Islet precursor cell (in vitro differentiated cells): ENCODE results near the gene PITPNM1.
A peak's percentile ranks its signal among the peaks of the same experiment; 100 is the strongest.
"Not testable (repeated sequence)": the region's sequence is repeated elsewhere in the genome, so short reads cannot be mapped to it uniquely, and the experiment has no call there.

Source experiments
- DNase-seq: peaks from one replicate; pipeline ENCODE4 v3.0.0-alpha.2; 2018

The PITPNM1 gene

DNA sequence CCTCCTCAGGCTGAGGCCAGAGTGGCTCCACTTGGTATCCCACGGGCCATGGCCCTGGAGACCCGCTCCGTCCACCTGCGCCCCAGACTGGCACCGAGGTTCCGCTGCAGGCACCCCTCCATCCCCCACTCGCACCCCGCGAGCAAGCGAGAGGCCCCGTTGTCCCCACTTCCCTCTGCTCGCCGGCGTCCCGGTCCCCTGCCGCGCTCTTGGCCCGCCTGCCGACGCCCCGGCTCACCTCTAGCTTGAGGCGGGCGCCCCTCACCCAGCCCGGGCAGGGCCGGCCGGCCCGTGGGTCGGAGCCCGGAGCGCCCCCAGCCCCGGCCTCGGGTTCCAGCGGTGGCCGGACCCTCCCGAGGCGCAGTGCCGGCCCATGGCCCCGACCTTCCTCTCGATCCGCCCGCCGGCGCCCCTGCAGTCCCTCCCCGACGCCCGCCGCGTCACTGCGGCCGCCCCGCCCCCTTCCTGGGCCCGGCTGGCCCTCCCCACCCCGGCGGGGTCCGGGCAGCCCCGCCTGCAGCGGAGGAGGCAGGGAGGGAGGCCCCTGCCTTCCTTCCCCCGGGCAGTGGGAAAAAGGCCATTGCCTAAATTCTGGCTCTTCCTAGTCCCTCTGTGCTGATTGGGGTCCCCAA is at the start of gene PITPNM1:
PITPNM1 (minus strand) TSS at position 414 of the 632 bp plus-strand sequence. CDS start 1,183 bp downstream, outside the sequence.
- DNase-seq: peak; percentile 87

DNA sequence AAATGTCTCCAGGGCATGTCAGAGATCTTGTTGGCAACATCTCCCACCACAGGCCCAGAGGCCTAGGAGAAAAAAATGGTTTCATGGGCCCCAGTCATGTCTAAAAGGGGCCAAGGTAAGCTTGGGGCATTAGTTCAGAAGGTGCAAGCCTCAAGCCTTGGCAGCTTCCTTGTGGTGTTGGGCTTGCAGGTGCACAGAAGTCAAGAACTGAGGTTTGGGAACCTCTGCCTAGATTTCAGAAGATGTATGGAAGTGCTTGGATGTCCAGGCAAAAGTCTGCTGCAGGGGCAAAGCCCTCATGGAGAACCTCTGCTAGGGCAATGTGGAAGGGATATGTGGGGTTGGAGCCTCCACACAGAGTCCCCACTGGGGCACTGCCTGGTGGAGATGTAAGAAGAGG is 46.5 kb upstream of the PITPNM1 start:
- not testable (repeated sequence) for DNase-seq

DNA sequence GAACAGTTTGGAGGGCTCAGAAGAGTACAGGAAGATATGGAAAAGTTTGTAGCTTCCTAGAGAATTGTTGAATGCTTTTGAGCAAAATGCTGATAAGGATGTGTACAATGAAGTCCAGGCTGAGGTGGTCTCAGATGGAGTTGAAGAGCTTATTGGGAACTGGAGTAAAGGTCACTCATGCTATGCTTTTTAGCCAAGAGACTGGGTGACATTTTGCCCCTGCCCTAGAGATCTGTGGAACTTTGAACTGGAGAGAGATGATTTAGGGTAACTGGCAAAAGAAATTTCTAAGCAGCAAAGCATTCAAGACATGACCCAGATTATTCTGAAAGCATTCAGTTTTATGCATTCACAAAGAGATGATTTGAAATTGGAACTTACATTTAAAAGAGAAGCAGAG is 46.0 kb upstream of the PITPNM1 start:
- DNase-seq: no peak

DNA sequence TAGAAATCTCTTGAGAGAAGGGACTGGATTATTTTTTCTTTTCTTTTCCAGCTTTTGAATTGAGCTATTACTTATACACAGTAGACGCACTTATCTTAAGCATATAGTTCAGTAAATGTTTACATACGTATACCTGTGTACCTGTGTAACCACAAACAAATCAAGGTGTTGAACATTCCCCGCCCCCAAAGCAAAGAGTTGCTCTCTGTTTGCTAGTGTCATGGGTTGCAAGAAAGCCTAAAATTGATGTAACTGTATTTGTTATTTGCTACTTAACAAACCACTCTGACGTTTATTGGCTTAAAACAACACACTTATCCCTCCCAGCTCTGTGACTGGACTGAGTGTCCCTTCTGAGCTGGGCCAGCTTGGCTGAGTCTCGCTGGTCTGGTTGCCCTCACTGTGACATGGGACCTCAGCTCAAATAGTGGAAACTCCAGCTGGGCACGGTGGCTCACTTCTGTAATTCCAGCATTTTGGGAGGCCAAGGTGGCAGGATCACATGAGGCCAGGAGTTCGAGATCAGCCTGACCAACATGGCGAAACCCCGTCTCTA is 43.5 kb upstream of the PITPNM1 start:
- no peak for DNase-seq

DNA sequence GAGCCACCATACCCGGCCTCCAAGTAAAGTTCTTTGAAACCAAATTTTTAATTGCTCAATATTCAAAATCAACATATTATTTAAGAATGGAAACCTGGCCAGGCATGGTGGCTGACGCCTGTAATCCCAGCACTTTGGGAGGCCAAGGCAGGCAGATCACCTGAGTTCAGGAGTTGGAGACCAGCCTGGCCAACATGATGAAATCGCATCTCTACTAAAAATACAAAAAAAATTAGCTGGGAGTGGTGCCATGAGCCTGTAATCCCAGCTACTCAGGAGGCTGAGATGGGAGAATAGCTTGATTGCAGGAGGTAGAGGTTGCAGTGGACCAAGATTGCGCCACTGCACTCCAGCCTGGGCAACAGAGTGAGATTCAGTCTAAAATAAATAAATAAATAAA is 42.9 kb upstream of the PITPNM1 start:
- not testable (repeated sequence) for DNase-seq

DNA sequence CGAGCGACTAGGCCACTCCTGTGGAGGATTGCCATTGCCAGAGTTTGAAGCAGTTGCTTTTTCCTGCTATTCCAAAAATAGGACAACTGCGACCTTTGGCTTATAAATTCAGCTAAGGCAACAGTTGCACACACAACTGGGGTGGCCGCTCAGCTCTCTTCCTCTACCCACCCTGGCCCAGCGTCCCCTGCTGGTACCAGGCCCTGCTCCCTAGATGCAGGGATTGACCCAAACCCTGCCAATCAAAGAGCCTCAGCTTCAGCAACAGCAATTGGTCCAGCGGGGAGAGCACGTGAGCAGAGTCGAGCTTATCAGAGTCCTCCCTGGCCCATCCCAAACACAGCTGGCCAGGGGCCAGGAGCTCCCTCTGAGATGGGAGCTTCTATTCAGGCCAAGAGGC is 40.1 kb upstream of the PITPNM1 start:
- DNase-seq: no peak

DNA sequence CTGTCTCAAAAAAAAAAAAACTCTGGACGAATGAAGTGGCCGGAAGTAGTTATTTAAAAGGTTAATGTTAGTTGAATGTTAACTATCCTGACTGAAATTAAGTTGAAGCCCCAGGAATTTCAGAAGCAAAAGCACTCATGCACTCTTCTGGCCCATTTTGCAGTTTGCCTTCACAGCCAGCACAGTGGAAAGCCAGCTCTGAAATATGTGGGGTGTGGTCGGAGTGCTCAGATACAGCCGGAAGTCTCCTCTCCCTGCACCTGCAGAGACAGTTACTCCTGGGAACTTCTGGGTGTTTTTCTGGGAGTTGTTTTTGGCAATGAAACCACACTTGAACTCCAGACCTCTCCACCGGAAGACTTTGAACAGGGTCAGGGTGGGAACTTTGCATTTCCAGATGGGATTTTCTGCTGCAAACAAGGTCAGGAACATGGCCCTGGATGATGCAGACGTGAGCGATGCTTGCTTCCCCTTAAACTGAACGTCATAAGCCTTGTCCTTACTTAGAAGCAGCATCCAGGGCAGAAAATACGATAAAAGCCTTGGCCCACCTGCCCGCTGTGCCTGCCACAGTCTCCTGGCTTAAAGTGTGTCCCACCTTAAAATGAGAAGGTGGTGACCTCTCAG is 39.6 kb upstream of the PITPNM1 start:
- no peak for DNase-seq

DNA sequence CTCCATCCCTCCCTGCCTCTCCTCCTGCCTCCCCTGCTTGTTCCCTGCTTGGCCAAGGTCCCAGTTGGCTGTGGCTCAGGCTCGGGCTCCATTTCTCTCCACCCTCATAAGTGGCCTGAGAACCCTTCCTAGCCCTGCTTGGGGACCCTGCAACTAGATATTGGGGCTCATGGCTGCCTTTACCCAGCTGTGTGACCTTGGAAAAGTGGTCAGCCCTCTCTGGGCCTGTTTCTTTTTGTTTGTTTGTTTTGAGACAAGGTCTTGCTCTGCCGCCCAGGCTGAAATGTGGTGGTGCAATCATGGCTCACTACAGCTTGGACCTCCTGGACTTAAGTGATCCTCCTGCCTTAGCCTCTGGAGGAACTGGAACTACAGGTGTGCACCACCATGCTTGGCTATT is 38.4 kb upstream of the PITPNM1 start:
- DNase-seq: no peak

DNA sequence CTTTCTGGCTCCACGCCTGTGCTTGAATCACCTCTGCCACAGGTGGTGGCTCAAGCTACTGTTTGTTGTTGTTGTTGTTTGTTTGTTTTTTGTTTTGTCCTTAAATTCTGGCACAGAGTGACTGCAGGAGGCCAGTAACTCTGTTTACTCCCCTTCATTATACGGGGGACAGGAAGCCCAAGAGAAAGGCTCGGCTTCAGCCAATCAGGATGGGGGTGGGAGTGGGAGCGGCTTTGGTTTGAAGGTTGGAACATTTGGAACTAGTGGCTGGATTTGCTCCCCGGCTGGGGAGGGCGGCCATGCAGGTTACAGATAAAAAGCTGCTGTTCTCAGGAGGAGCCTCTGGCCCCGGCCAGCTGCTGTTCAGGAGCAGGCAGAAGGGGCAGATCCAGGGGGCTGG is 37.8 kb upstream of the PITPNM1 start:
- no peak for DNase-seq

DNA sequence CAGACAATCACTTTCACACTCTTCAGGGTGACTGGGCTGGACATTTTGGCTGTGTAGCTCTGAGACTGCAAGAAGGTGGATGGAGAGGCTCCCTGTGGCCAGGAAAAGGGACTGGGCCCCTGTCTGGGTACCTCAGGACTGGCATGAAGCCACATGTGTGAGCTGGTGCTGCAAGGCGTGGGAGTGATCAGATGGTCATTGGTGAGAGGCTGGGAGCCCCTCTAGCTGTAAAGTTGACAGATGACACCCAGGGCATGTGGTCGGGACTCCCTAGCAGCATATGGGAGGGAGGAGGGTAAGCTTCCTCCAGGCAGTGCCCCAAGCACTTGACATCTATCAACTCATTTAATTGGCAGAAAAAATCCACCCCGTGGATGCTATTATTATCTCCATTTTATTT is 37.0 kb upstream of the PITPNM1 start:
- no peak for DNase-seq

DNA sequence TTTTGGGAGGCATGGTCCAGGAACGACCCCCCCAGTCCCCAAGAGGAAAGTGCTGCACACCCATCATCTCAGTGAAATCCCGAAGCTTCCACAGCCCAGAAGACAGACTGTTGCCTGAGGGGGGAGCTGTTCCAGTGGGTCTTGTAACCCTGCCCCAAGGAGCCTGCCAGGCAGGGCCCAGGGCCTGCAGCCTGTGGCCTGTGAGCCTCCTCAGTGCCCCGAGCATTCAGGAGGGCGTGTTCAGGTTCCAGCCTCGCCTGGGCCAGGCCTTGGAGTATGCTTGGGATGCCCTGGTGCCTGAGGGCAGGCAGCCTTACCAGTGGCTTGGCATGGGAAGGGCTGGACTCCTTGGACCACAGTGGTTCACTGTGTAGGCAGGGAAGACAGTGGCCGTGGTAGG is 36.0 kb upstream of the PITPNM1 start:
- no peak for DNase-seq

DNA sequence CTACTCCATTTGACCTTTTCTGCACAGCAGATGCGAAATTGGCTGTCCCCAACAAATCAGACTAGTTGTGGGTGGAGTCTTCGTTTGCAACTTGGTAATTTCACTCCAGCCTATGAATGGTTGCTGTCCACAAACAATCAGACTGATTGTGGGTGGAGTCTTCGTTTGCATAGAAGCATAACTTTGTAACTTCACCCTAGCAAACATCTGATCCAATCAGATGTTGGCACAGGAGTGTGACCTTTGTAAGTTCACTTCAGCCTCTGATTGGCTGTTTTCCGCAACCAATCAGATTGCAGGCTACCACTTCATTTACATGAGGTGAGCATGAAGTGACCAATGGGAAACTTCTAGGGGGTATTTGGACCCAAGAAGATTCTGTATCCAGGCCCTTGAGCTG is 34.4 kb upstream of the PITPNM1 start:
- DNase-seq: no peak

DNA sequence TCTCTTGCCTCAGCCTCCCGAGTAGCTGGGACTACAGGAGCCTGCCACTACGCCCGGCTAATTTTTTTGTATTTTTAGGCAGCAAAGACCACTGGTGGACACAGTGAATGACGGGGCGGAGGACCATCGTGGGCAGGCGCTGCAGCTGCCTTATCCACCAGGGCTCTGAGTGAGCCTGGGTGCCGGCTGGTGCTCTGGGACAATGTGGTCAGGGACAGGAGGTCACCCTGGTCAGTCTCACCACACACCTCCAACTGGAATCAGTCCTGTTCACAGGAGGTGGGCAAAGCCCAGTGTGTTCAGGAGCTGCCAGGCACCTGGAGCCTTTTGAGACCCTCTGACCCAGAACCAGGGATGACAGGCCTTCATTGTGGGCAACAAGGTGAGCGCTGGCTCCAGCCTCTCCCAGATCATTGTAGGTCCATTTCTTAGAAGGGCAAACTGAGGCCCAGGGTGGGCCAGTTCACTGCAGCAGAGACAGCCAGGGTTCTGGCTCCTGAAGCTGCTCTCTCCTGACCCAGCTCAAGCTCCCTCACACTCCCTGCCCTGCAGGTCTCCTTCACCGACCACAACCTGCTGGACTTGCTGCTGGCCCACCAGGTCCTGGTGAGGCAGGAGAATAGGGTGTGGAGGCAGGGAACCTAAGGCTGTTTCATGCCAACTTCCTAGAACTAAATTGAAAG is 33.8 kb upstream of the PITPNM1 start:
- DNase-seq: no peak

DNA sequence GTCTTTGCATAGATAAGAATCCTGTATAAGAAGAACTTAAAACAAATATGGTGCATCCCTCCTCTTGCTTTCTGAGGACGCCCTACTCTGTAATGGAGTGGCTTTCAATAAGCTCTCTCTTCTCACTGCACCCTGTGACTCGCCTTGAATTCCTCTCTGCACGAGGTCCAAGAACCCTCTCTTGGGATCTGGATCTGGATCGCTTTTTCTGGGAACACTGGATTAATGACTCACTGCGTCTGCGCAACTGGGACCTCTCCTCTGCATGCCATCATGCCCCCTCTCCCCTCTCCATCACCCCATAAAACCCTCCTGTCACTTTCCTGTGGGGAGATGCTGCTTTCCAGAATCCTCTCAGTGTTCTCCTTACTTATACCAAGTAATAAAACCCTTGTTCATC is 33.1 kb upstream of the PITPNM1 start:
- no peak for DNase-seq

DNA sequence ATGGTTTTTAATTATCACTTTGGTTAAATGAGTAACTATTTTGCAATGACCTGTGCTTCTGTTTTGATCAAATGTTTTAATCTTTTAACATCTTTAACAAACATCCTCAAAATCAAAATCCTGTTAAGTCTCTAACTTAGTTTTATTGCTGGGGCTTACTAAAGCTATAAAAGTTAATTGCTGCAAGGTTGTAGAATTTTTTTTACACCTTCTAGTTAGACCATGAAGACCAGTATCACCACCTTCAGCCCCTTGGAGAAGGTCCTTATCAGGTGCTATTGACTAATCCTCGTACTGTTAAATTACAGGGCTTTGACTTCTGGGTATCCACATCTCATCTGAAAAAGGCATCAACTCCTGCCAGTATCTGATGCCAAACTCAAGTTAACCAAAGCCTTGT is 30.4 kb upstream of the PITPNM1 start:
- DNase-seq: no peak

DNA sequence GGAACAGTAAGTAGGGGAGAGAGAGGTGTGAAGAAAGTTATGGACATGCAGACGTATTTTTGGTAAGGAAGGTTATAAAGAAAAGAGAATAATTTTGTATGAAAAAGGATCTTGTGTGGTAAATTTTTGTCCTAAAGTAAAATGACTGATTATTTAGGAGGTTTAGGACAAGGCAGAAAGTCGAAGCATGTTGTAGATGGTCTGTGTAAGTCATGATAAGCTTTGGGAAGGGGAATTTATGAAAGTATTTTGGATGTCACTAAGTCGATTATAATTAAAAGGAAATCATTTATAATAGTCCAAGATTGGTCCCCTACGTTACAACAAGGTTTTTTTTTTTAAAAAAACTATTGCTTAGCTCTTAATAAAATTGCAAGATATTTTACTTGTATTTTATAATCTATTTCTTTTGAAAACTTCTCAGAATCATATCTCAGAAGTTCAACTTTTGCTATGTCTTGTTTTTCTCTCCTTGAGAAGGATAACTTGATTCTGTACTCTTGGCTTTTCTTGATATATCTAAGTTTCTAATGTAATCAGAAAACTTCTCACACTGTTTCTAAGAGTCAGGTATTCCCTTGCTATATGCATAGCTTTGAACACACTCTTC is 29.0 kb upstream of the PITPNM1 start:
- DNase-seq: no peak

DNA sequence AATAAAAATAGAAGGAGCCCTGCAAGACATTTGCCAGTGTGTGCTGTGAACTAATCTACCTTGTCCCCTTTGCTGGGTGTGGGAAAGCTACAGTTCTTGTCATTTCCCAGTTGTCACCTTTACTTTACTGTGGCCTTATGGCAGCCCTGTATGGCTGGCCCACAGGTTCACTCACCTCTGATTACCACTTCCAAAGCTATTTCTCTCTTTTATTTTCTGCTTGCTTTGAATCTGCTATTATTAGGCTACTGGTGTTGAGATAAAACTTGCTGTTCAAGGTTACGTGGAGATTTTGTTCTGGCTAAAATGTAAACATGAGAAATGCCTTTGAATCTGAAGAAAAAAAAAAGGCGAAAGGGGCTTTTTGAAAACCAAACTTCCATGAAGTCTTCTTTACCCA is 27.7 kb upstream of the PITPNM1 start:
- DNase-seq: no peak

DNA sequence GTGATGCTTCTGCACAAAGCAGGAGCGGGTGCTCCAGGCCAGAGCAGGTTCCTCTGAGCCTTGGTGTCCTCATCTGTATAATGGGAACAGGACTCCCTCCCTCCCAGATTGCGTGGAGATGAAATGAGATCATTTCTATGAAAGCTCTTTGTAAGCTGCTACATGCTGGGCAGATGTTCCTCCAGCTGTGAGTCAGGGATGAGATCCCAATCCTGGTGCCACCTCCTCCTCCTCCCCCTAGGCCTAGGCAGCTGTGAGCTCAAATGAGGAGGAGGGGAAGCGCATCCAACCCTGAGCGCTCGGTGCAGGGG is 25.1 kb upstream of the PITPNM1 start:
- DNase-seq: no peak

DNA sequence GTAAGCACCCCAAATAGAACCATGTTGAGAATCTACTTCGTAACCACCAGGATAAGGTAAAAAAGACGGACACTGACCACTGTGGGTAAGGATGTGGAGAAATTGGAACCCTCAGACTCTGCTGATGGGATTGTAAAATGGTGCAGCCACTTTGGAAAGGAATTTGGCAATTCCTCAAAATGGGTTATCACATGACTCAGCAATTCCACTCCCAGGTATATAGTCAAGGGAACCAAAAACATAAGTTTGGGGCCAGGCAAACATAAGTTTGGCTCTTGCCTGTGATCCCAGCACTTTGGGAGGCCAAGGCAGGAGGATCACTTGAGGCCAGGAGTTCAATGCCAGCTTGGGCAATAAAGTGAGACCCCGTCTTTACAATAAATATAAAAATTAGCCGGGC is 23.2 kb upstream of the PITPNM1 start:
- DNase-seq: peak; percentile 11

DNA sequence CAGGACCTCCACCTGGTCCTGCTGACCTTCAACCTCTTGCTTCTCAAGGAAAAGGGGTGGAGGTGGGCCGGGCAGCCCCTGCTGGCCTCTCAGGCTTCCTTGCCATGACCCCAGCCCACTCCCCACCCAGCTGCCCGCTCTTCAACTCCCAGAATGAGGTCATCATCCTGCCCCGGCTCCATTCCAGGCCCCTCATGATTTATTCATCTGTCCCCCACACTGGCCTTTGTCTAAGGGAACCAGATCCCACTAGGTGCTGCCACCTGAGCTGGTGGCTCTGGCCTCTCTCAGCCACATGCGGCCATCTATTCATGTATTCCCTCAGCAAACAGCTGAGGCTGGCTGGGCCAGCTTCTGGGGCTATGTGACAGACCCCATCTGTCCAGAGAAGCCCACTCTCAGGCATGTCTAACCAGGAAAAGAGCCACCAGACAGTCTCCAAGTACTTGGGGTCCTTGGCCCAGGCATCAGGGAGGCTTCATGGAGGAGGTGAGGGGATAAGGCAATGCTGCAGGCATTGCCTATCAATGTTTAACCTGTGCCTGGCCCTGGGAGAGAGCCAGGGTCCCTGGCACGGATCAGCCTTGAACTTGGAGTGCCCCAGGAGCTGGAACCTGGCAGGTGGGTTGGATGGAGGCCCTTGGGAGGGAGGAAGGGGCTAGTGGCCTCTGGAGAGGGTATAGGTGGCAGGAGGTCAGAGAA is 20.3 kb upstream of the PITPNM1 start:
- peak; percentile 46 for DNase-seq

DNA sequence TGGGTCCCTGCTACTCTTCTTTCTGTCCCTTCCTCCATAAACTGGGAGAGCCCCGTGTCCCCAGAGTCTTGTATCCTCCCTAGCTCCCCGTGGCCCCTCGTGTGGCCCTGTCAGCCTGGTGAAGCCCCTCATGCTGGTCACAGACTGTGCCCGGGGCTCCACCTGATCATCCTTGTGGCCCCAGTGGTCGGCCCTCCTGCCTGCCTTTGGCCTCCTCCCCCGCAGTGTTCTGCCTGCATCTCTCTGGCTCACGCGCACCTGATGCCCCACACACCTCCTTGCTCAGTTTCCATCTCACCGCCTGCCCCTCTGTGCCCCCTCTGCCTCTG is 19.3 kb upstream of the PITPNM1 start:
- DNase-seq: no peak

DNA sequence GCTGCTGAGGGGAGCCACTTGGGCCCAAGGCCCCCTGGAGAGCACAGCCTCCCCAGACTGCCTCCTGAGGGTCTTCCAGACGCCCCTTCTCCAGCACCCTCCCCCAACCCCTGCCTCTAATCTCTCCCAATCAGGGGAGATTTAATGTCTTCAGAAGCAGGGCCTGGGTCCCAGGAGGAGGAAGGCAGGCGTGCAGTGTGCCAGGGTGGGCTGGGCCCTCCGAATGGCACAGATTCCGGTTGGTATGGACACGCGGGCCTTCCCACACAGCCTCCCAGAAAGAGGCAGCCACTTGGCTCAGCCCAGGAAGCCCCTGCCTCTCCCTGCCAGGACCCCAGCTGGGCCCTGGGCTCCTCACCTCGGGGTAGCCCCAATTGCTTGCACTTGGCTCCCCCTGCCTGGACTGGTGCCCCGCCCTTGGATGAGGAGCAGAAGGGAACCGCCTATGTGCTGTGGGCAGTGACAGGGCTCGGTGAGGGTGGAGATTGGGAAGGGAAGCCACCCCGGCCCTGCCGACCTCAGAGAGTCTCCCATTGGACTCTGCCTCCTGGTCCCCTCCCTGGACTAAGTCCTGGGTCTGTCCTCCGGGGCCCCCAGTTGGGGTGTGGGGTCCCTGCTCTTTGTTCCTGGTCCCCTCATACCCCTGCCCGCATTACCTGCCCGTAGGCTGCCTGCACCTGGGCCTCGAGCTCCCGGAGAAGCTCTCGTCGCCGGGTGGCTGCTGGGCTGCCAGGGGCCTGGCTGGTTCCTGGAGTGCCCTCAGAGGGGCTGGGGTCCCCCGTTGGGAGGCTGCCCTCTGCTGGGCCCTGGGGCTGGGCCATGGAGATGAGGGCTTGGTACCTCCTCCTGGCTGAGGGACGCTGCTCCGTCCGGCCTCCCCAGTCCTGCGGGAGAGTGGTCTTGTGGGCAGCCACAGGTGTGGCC is 18.7 kb upstream of the PITPNM1 start:
- no peak for DNase-seq
